Heart left ventricle (tissue), 13 donors: ENCODE measurements around the gene R3HDM2.

Experiments used
- CTCF ChIP-seq, 12 donors: fragments of 200-600 bp; sonication (generic) in 4 of 12; IDR thresholded peaks; one replicate each; pipeline versions ENCODE4 v1.5.0 to v1.8.0; 2018 to 2022; ENCODE audit warnings: antibody characterized with exemption in 12 of 12, mild to moderate bottlenecking in 5 of 12
- POLR2A ChIP-seq, 2 donors: fragments of 450-650 bp; IDR thresholded peaks; one replicate each; pipeline ENCODE4 v1.6.1; 2017; ENCODE audit warnings: antibody characterized with exemption in 2 of 2, mild to moderate bottlenecking in 2 of 2, moderate library complexity in 2 of 2
- donor health status: ischemic (EF 13 %, LVEDD 7.1; RV severe dilation, severe dysfunction).
- donor health status: DM: no; HTN: yes; CAD: no.
- donor health status: DM: no; HTN: no; CAD: no.
- donor health status: ischemic (EF 25% LVEDD 6.9; RV normal size, moderate dysfunction).
- donor health status: ischemic (EF 25% LVEDD 5.7; RV mildly dilated, moderate dysfunction).
- donor health status: ischemic (EF 35%, LVEDD 5.7; RV mildly dilated, moderate dysfunction).
- donor health status: nonischemic (EF 11% LVEDD 7.7; RV severe dilation, severe dysfunction).
- donor health status: DM: yes; HTN: yes; CAD: no.
- donor health status: PGD.
- donor health status: ischemic (EF 29% LVEDD 5.4; RV normal size, mild dysfunction).
- donor health status: nonischemic (EF 23%, LVEDD 6.1; RV moderate dilation, normal function).

GRCh38 chr12:57377103-57377840, 53.6 kb downstream of the R3HDM2 start:
- TF ChIP-seq CTCF (IDR thresholded peaks at IDR 0.05) (no peak), POLR2A (IDR thresholded peaks at IDR 0.05) (no peak)
